GM12878 (cell line): ENCODE measurements around the gene ZNF45. TPM values are rescaled to one million over a fixed set of nuclear protein-coding genes. Genes with fewer than 3 reads are reported as not detected.

ENCODE experiments used
- ATAC-seq: fragments of 200-7000 bp; cut with Tn5 transposase; 3 replicates; pipeline ENCODE4 v1.9.1; 2020; ENCODE audit warnings: mild to moderate bottlenecking, moderate library complexity
- BruUV-seq: library from RNA; stranded (reverse); fragments of 400-500 nt; replicated peaks from 2 replicates; lab custom pipeline; 2021; lab: Mats Ljungman, UMichigan
- CTCF ChIA-PET: fragments of 300-600 bp; sonication (Branson Sonifier 250); formaldehyde crosslinking; extraction: SDS; loops from one replicate; lab custom pipeline; 2021; ENCODE audit warnings: inconsistent platforms; lab: Yijun Ruan, JAX
- POLR2A ChIA-PET: fragments of 350-600 bp; formaldehyde crosslinking; extraction: SDS; loops from one replicate; lab custom pipeline; 2021; ENCODE audit warnings: inconsistent platforms; lab: Charles Lee
- RAD21 ChIA-PET: fragments of 300-600 bp; sonication (Branson Sonifier 250); formaldehyde crosslinking; loops from one replicate; lab custom pipeline; 2023; ENCODE audit warnings: antibody characterized with exemption; ENCODE audit not compliant: unreplicated experiment; lab: Charles Lee
- SMC1A ChIA-PET: fragments of 300-600 bp; sonication (Branson Sonifier 250); formaldehyde crosslinking; loops from one replicate; lab custom pipeline; 2023; ENCODE audit not compliant: unreplicated experiment, uncharacterized antibody; lab: Charles Lee
- DNase-seq: peaks from one replicate; pipeline ENCODE4 v3.0.0-alpha.2; 2011; ENCODE audit warnings: low read depth, low spot score
- FAIRE-seq: peaks from 3 replicates; lab custom pipeline; 2011; peaks lifted over from hg19 to GRCh38; lab: Jason Lieb, UNC
- H2AFZ ChIP-seq: 2 replicates; pipeline ENCODE4 v1.6.0; 2011; ENCODE audit warnings: low read depth, low read length, control low read depth; ENCODE audit not compliant: control insufficient read depth
- H3K27ac ChIP-seq: 2 replicates; pipeline ENCODE4 v1.5.1; 2011; ENCODE audit warnings: control low read depth; ENCODE audit not compliant: control insufficient read depth, insufficient read depth
- H3K27me3 ChIP-seq, 2 experiments: replicated peaks in 1 of 2; 2 replicates each; pipeline versions ENCODE4 v1.6.0 to v1.6.1; 2011; ENCODE audit warnings: low read length in 1 of 2; ENCODE audit not compliant: control insufficient read depth in 2 of 2, insufficient read depth in 2 of 2
- H3K36me3 ChIP-seq, 2 experiments: 2 replicates each; pipeline ENCODE4 v1.5.1; 2011; ENCODE audit warnings: low read length in 1 of 2; ENCODE audit not compliant: control insufficient read depth in 2 of 2, insufficient read depth in 2 of 2
- H3K4me1 ChIP-seq: 2 replicates; pipeline ENCODE4 v1.6.1; 2011; ENCODE audit warnings: mild to moderate bottlenecking, low read length, moderate library complexity, mixed read lengths; ENCODE audit not compliant: control insufficient read depth, insufficient read depth
- H3K4me2 ChIP-seq: 2 replicates; pipeline ENCODE4 v1.6.0; 2011; ENCODE audit warnings: control low read depth; ENCODE audit not compliant: control insufficient read depth, insufficient read depth
- H3K4me3 ChIP-seq: fragments of 200-600 bp; sonication (generic); 2 replicates; pipeline ENCODE4 v1.5.1; 2016
- H3K79me2 ChIP-seq: 2 replicates; pipeline ENCODE4 v1.6.0; 2011; ENCODE audit warnings: low read length; ENCODE audit not compliant: control insufficient read depth, insufficient read depth
- H3K9ac ChIP-seq: 2 replicates; pipeline ENCODE4 v1.8.0; 2011; ENCODE audit warnings: low read length, control low read depth, mixed read lengths; ENCODE audit not compliant: control insufficient read depth, insufficient read depth
- H3K9me3 ChIP-seq: replicated peaks from 3 replicates; pipeline ENCODE4 v1.5.1; 2011; ENCODE audit warnings: mild to moderate bottlenecking, low read length; ENCODE audit not compliant: control insufficient read depth, insufficient read depth
- H4K20me1 ChIP-seq: 2 replicates; pipeline ENCODE4 v1.6.0; 2011; ENCODE audit not compliant: control insufficient read depth, insufficient read depth
- BCL11A ChIP-seq: IDR thresholded peaks from 2 replicates; pipeline ENCODE4 v1.6.1; 2011; ENCODE audit warnings: low read depth, low read length
- BHLHE40 ChIP-seq, 2 experiments: fragments of 450-650 bp in 1 of 2; IDR thresholded peaks; 2 replicates each; pipeline ENCODE4 v1.6.1; 2011 to 2017; ENCODE audit warnings: low read depth in 2 of 2, borderline replicate concordance in 1 of 2, improper control_type of control experiment in 1 of 2, low read length in 1 of 2, mild to moderate bottlenecking in 1 of 2
- CEBPB ChIP-seq, 2 experiments: fragments of 150-350 bp in 1 of 2; IDR thresholded peaks; 2 replicates each; pipeline ENCODE4 v1.6.1; 2012 to 2014; ENCODE audit warnings: low read depth in 2 of 2, low read length in 2 of 2, borderline replicate concordance in 1 of 2, inconsistent platforms in 1 of 2
- EED ChIP-seq: sonication (generic); IDR thresholded peaks from 2 replicates; pipeline ENCODE4 v1.6.1; 2016; ENCODE audit warnings: antibody characterized with exemption, low read depth
- IRF4 ChIP-seq: IDR thresholded peaks from 2 replicates; pipeline ENCODE4 v1.6.1; 2011; ENCODE audit warnings: low read depth, low read length
- KDM1A ChIP-seq: fragments of 200-600 bp; sonication (generic); IDR thresholded peaks from 2 replicates; pipeline ENCODE4 v1.6.1; 2016; ENCODE audit warnings: borderline replicate concordance
- NFIC ChIP-seq: IDR thresholded peaks from 2 replicates; pipeline ENCODE4 v1.6.1; 2012; ENCODE audit warnings: low read depth, mild to moderate bottlenecking, inconsistent platforms, low read length, moderate library complexity
- NR2C1 ChIP-seq: fragments of 450-650 bp; IDR thresholded peaks from 2 replicates; pipeline ENCODE4 v1.6.1; 2017; ENCODE audit warnings: antibody characterized with exemption, mild to moderate bottlenecking, moderate library complexity
- RFX5 ChIP-seq: IDR thresholded peaks from 2 replicates; pipeline ENCODE4 v1.6.1; 2011; ENCODE audit warnings: low read depth, low read length, improper control_type of control experiment
- TBL1XR1 ChIP-seq: IDR thresholded peaks from 2 replicates; pipeline ENCODE4 v1.6.1; 2012; ENCODE audit warnings: low read depth, low read length, improper control_type of control experiment
- WGBS: methylation state at CpG from one replicate; pipeline ENCODE4 v1.1.6; 2016; ENCODE audit warnings: low lambda C conversion rate; ENCODE audit not compliant: insufficient replicate concordance, insufficient coverage; ENCODE audit errors: missing lambda C conversion rate; 5-methylcytosine and 5-hydroxymethylcytosine counted together
- in situ Hi-C: fragments of 300-500 bp; cut with MboI; formaldehyde crosslinking; loops from 9 replicates; pipeline ENCODE4 v1.14.3; 2018; ENCODE audit warnings: mixed read lengths
- intact Hi-C: fragments of 100-400 bp; cut with micrococcal nuclease; formaldehyde crosslinking; loops from one replicate; pipeline ENCODE4 v1.14.2; 2022; ENCODE audit not compliant: unreplicated experiment
- polyA plus RNA-seq, 11 experiments: library from polyadenylated mRNA; depleted of rRNA in 4 of 11; unstranded in 6 of 11; stranded (reverse) in 5 of 11; fragments of >200 nt; fragmentation: Nextera tagmentation in 4 of 11; fragmentation: Illumina TruSeq in 1 of 11; extraction: Ambion mirVana in 4 of 11; extraction: Trizol in 1 of 11; gene quantifications; 1 replicate in 1 of 11; 2 replicates in 10 of 11; pipeline versions ENCODE4 v1.2.1 to v1.2.3, GENCODE V29; 2011 to 2016; ENCODE audit warnings: inconsistent platforms in 2 of 11, missing spikeins in 2 of 11, low read depth in 1 of 11
- total RNA-seq, 4 experiments: library from RNA; depleted of rRNA in 3 of 4; stranded (reverse); fragments of >200 nt in 3 of 4; fragmentation: Illumina TruSeq in 1 of 4; extraction: Trizol in 1 of 4; gene quantifications; 2 replicates each; pipeline versions ENCODE4 v1.2.1 to v1.2.3, GENCODE V29; 2013 to 2021
- TF ChIP-seq, protein P1 (sequence below): fragments of 450-650 bp; IDR thresholded peaks from 2 replicates; pipeline ENCODE4 v1.6.1; 2016; ENCODE audit warnings: mild to moderate bottlenecking, moderate library complexity, borderline replicate concordance
- TF ChIP-seq, protein P2 (sequence below): fragments of 450-650 bp; IDR thresholded peaks from 2 replicates; pipeline ENCODE4 v1.6.1; 2017; ENCODE audit warnings: mild to moderate bottlenecking, low read depth, inconsistent platforms; ENCODE audit not compliant: poor library complexity, severe bottlenecking
- TF ChIP-seq, protein P3 (sequence below): fragments of 150-350 bp; IDR thresholded peaks from 2 replicates; pipeline ENCODE4 v1.6.1; 2014; ENCODE audit warnings: mild to moderate bottlenecking, low read depth, low read length
- TF ChIP-seq, protein P4 (sequence below): fragments of 450-650 bp; IDR thresholded peaks from 2 replicates; pipeline ENCODE4 v1.6.1; 2017; ENCODE audit warnings: antibody characterized with exemption, mild to moderate bottlenecking, moderate library complexity

ZNF45 gene
- total and polyA plus RNA-seq, 10 of the 15 experiments (the other 5 are each of a cell fraction or from before 2014, with no cell fraction given) = 4.2 to 23.1 (median 15.9) TPM

DNA sequence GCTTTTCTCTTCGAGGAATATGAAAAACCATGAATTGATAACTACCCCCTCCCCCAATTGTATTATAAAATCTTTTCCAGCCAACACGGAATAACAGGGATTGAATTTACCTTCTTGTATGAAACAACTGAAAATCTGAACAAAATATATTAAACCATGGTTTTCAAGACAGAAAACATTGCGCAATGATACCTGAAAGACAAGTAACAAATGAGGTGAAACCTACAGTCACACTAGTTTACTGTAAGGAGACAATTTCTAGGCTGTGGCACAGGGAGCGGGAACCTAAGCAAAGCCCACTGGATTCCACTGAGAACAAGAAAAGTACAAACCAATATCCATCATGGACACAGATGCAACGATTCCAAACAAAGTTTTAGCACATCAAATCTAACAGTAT is 54.6 kb downstream of the ZNF45 start:
- no peak for TF ChIP-seq NFIC
- TF ChIP-seq NR2C1 = no peak
- TF ChIP-seq RFX5 = no peak
- TF ChIP-seq CEBPB (IDR thresholded peaks at IDR 0.05; ENCODE audit: borderline replicate concordance in 1 of 2, low read depth in 2 of 2, low read length in 2 of 2) = no peak
- TF ChIP-seq, protein P1, sequence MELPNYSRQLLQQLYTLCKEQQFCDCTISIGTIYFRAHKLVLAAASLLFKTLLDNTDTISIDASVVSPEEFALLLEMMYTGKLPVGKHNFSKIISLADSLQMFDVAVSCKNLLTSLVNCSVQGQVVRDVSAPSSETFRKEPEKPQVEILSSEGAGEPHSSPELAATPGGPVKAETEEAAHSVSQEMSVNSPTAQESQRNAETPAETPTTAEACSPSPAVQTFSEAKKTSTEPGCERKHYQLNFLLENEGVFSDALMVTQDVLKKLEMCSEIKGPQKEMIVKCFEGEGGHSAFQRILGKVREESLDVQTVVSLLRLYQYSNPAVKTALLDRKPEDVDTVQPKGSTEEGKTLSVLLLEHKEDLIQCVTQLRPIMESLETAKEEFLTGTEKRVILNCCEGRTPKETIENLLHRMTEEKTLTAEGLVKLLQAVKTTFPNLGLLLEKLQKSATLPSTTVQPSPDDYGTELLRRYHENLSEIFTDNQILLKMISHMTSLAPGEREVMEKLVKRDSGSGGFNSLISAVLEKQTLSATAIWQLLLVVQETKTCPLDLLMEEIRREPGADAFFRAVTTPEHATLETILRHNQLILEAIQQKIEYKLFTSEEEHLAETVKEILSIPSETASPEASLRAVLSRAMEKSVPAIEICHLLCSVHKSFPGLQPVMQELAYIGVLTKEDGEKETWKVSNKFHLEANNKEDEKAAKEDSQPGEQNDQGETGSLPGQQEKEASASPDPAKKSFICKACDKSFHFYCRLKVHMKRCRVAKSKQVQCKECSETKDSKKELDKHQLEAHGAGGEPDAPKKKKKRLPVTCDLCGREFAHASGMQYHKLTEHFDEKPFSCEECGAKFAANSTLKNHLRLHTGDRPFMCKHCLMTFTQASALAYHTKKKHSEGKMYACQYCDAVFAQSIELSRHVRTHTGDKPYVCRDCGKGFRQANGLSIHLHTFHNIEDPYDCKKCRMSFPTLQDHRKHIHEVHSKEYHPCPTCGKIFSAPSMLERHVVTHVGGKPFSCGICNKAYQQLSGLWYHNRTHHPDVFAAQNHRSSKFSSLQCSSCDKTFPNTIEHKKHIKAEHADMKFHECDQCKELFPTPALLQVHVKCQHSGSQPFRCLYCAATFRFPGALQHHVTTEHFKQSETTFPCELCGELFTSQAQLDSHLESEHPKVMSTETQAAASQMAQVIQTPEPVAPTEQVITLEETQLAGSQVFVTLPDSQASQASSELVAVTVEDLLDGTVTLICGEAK = no peak
- TF ChIP-seq, protein P2, sequence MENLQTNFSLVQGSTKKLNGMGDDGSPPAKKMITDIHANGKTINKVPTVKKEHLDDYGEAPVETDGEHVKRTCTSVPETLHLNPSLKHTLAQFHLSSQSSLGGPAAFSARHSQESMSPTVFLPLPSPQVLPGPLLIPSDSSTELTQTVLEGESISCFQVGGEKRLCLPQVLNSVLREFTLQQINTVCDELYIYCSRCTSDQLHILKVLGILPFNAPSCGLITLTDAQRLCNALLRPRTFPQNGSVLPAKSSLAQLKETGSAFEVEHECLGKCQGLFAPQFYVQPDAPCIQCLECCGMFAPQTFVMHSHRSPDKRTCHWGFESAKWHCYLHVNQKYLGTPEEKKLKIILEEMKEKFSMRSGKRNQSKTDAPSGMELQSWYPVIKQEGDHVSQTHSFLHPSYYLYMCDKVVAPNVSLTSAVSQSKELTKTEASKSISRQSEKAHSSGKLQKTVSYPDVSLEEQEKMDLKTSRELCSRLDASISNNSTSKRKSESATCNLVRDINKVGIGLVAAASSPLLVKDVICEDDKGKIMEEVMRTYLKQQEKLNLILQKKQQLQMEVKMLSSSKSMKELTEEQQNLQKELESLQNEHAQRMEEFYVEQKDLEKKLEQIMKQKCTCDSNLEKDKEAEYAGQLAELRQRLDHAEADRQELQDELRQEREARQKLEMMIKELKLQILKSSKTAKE = no peak
- TF ChIP-seq IRF4 = no peak
- TF ChIP-seq, protein P3, sequence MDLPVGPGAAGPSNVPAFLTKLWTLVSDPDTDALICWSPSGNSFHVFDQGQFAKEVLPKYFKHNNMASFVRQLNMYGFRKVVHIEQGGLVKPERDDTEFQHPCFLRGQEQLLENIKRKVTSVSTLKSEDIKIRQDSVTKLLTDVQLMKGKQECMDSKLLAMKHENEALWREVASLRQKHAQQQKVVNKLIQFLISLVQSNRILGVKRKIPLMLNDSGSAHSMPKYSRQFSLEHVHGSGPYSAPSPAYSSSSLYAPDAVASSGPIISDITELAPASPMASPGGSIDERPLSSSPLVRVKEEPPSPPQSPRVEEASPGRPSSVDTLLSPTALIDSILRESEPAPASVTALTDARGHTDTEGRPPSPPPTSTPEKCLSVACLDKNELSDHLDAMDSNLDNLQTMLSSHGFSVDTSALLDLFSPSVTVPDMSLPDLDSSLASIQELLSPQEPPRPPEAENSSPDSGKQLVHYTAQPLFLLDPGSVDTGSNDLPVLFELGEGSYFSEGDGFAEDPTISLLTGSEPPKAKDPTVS = no peak
- no peak for TF ChIP-seq KDM1A
- TF ChIP-seq BHLHE40 (IDR thresholded peaks at IDR 0.05; ENCODE audit: borderline replicate concordance in 1 of 2, low read depth in 2 of 2, low read length in 1 of 2) = no peak
- no peak for TF ChIP-seq TBL1XR1
- TF ChIP-seq, protein P4, sequence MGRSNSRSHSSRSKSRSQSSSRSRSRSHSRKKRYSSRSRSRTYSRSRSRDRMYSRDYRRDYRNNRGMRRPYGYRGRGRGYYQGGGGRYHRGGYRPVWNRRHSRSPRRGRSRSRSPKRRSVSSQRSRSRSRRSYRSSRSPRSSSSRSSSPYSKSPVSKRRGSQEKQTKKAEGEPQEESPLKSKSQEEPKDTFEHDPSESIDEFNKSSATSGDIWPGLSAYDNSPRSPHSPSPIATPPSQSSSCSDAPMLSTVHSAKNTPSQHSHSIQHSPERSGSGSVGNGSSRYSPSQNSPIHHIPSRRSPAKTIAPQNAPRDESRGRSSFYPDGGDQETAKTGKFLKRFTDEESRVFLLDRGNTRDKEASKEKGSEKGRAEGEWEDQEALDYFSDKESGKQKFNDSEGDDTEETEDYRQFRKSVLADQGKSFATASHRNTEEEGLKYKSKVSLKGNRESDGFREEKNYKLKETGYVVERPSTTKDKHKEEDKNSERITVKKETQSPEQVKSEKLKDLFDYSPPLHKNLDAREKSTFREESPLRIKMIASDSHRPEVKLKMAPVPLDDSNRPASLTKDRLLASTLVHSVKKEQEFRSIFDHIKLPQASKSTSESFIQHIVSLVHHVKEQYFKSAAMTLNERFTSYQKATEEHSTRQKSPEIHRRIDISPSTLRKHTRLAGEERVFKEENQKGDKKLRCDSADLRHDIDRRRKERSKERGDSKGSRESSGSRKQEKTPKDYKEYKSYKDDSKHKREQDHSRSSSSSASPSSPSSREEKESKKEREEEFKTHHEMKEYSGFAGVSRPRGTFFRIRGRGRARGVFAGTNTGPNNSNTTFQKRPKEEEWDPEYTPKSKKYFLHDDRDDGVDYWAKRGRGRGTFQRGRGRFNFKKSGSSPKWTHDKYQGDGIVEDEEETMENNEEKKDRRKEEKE = no peak
- TF ChIP-seq BCL11A = no peak
- no peak for TF ChIP-seq EED
- Histone ChIP-seq H3K79me2 (no peaks in the 10 kb centered on the region), H3K9ac (no peak overlapping the region), H3K4me3 (no peak overlapping the region), H3K4me2 (no peak overlapping the region), H3K27ac (no peak overlapping the region), H3K27me3 (no peaks in the 10 kb centered on the region), H3K36me3 (no peaks in the 10 kb centered on the region), H2AFZ (no peak overlapping the region), H3K9me3 (peaks cover 8% of the 10 kb centered on the region; the same call in 2 of the 3 replicates), H4K20me1 (no peaks in the 10 kb centered on the region), H3K4me1 (no peaks in the 10 kb centered on the region)
- FAIRE-seq = no peak
- POLR2A ChIA-PET = no interaction called here
- RAD21 ChIA-PET = no interaction called here
- intact Hi-C loops (no loop called here), in situ Hi-C loops (no loop called here)
- DNase-seq = no peak
- BruUV-seq = no TSS peak
- 31% methylated on average over 5 of the region's 5 CpGs for whole genome bisulfite sequencing
- CTCF ChIA-PET = no interaction called here
- SMC1A ChIA-PET = no interaction called here
- ATAC-seq = no peak
